OCI-LY7 (cell line): Measurements from ENCODE around the gene LRRC28.

Experiments
- CTCF ChIP-seq: fragments of 200-600 bp; sonication (generic); conservative IDR thresholded peaks from 2 replicates; pipeline ENCODE4 v1.5.1; 2014; ENCODE audit warnings: mild to moderate bottlenecking, antibody characterized with exemption, low read length, moderate library complexity, mixed read lengths
- EZH2phosphoT487 ChIP-seq: fragments of 200-600 bp; sonication (generic); IDR thresholded peaks from 2 replicates; pipeline ENCODE4 v1.6.1; 2018; ENCODE audit warnings: low read depth, borderline replicate concordance, mild to moderate bottlenecking, mixed run types, antibody characterized with exemption, low read length, moderate library complexity, mixed read lengths

DNA sequence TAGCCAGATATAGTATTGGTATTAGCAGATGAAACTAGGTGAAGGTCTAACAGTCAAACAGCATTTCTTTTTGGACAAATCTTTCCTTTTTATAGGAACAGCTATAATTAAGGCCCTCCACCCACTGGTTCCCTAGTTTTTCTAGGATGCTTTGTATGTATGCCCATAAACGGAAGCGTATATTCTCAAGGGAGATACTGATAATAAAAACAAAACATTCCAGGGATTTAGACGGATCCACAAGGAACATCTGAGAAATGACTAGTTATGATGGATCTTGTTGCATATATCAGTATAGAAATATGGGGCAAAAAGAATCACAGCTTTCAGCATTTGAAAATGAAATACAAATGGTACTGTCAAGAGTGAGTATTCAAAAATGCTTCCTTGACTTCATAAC is 22.5 kb downstream of the LRRC28 start:
- TF ChIP-seq CTCF (no peak), EZH2phosphoT487 (no peak)
